NCI-H510A (cell line): Measurements from ENCODE around the gene KLRC2.
"Not testable (repeated sequence)": the region's sequence is repeated elsewhere in the genome, so short reads cannot be mapped to it uniquely, and the experiment has no call there.

Experiments
- DNase-seq: peaks from one replicate; lab custom pipeline; 2025; lab: John Stamatoyannopoulos, UW

Gene KLRC2

DNA sequence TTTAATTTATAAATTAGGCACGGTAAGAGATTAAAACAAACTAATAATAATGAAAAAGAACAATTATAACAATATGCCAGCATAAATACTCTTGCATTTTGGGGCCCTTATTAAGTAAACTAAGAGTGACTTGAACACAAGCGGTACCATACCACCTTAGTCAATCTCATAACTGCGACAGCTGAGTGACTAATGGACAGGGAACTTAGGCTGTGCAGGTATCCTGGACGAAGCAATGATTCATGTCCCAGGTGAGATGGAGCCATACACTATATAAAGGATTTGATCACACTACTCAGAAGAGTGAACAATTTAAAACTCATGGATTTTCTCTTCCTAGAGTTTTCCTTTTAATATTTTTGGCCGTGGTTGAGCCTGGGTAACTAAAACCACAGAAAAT, 30.5 kb downstream of the KLRC2 start:
- DNase-seq = no peak

DNA sequence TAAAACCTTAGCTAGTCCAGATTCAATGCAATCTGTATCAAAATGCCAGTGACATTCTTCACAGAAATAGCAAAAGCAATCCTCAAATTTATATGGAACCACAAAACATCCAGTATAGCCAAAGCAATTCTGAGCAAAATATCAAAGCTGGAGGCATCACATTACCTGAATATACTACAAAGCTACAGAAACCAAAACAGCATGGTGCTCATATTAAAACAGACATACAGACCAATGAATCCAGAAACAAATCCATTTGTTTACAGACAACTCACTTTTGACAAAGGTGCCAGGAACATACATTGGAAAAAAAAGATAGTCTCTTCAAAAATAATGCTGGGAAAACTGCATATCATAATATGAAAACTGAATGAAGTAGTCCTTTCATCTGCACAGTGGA, 31.0 kb downstream of the KLRC2 start:
- no peak for DNase-seq

DNA sequence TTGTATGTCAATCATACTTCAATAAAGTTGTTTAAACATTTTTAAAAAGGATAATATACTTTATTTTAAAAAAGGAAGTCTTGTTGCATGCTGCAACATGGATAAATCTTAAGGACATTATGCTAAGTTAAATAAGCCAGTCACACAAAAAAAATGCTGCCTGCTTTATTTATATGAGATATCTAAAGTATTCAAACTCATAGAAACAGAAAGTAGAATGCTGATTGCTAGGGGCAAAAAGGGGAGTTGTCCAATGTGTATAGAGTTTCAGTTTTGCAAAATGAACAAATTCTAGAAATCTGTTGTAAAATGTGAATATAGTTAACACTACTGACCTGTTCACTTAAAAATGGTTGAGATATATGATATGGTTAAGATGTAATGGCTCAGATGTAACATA, 35.0 kb downstream of the KLRC2 start:
- DNase-seq = no peak

DNA sequence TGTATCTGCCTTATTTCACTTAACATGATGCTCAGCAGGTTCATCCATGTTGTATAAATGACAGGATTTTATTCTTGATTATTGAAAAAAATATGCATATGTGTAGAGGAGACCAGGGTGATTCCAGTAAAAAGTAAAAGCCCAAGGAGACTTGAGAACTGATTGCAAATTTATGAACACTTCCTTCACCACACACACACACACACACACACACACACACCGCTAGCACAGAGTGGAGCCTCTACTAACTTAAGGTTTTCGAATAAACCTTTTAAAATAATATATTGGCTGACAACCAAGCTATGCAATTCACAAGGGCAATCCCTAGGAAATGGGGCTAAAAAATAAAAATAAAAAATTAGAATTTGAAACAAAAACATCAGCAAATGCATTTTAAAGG, 37.6 kb downstream of the KLRC2 start:
- no peak for DNase-seq

DNA sequence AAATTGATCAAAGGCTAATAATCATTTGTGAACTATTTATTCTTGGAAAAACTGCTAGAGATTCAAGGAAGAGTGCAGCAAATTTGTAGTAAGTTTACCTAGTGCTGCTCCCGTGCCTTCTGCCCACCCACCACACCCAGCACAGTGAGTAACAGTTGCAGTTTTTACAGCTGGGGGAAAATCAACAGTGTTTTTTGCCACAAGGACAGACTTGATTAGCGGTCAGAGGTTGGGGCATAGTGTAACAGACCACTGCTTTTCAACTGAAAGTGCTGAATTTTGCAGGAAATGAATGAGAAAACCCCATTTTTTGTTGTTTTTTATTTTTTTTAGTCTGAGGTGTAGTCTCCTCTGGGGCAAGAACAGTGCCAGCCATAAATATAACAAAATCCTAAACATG, 38.5 kb downstream of the KLRC2 start:
- no peak for DNase-seq

DNA sequence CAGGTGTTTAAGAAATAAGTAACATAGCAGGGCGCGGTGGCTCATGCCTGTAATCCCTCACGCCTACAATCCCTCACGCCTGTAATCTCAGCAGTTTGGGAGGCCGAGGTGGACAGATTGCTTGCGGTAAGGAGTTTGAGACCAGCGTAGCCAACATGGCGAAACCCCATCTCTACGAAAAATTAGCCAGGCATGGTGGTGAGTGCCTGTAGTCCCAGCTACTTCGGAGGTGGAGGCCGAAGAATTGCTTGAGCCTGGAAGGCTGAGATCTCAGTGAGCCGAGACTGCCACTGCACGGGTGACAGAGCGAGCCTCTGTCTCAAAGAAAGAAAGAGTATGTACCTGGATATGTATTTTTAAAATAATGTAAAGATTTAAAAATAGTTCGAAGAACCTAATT, 39.6 kb downstream of the KLRC2 start:
- DNase-seq = not testable (repeated sequence)

DNA sequence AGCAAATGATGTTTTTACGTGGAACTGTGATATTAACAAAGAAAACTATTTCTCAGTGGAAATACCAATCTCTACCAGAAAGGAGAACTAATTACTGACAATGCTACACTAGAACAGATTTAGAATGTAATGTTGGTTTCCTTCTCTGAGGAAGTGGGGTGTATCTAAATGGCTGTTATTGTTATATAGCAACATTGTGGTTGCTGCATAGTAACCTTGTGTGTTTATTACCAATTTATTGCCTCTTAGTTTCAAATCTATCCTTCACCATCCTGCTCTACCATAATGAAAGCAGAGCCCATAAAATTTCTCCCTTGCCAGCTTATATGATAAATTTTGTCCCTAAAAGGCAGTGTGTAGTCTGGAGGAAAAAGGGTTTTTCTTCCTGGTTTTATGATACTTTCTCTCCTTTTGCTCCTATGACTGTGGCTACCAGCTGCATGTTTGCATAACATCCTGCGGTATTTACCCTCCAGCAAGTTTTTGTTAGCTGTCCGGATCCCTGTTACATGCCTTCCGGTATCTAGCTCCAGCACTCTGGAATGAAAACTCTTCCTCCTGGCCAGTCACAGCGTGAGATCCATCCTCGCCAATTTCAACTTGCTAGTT, 40.3 kb downstream of the KLRC2 start:
- DNase-seq = peak; percentile 13

DNA sequence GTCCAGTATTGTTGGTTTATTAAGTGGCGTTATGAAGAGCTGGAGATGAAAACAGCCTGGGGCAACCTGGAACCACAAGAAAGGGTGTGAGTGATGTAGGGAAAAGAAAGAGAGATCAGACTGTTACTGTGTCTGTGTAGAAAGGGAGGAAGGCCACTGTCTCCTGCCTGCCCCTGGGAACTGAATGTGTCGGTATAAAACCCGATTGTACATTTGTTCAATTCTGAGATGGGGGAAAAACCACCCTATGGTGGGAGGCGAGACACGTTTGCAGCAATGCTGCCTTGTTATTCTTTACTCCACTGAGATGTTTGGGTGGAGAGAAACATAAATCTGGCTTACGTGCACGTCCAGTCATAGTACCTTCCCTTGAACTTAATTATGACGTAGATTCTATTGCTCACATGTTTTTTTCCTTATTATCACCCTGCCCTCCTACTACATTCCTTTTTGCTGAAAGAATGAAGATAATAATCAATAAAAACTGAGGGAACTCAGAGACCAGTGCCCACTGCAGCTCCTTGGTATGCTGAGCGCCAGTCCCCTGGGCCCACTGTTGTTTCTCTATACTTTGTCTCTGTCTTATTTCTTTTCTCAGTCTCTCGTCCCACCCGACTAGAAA, 41.2 kb downstream of the KLRC2 start:
- DNase-seq = not testable (repeated sequence)

DNA sequence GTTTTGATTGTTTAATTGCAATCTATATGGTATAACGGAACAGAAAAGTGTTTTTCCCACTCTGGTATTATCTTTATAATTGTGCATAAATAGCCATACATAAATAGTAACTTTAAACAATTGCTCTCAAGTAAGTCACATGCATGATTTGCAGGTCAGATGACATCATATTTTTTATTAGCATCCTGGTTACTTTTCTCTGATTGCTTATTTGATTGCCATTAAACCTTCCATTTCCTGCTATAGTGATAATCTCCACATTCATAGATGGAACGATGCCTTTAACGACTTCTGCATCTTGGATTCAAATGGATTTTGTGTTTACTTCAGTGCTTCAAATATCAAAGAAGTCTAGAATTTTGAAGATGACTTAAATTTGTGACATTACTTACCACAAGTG, 42.5 kb downstream of the KLRC2 start:
- DNase-seq = no peak

DNA sequence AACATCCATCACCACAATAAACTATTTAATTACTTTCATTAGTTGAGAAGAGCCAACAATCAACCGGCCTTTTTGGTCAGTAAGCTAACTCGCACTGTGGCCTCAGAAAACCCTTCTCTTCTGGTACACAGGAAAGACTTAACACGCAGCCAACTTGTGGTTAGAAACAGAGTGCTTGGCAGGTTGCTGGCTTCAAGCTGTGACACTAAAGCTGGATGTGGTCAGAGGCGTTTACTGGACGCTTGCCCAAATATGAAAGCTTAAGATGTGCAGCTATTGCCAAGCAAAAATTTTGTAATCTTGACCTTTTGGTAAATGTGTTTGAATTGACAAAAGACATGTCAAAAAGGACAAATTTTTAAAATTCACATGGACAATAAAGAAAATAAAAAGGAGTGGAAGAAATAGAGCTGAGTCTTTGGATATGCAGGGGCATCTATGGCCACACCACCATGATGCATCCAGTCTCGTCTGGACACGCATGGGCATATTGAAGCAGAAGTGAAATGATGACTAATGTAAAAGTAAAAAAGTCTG, 43.3 kb downstream of the KLRC2 start:
- no peak for DNase-seq

DNA sequence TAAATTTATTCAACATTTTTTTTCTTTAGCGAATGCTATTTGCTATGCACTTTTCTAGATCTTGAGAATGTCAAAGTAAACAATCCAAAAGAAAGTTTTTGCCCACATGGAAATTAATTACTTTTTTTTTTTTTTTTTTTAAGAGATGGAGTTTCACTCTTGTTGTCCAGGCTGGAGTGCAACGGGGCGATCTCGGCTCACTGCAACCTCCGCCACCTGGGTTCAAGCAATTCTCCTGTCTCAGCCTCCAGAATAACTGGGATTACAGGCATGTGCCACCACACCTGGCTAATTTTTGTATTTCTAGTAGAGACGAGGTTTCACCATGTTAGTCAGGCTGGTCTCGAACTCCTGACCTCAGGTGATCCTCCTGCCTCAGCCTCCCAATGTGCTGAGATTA, 44.8 kb downstream of the KLRC2 start:
- DNase-seq = not testable (repeated sequence)

DNA sequence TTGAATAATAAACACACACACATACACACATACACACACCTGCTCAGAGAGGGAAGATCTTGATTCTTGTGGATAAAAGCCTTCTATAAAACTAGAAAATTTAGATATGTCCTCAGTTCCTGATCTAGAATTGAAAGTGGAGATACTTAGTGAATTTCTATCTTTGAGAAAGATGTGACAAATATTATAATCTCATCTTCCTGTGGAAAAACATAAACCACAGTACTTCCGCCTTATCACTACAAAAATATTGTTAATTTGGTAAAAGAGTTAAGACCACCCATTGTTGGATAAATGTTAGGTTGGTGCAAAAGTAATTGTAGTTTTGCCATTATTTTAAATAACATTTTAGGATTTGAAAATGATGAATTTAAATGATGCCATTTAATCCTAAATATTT, 45.9 kb downstream of the KLRC2 start, which contains the start of gene KLRK1:
Gene KLRK1 (minus strand): TSS at position 138 of the 400 bp plus-strand sequence. CDS start 1,231 bp downstream, outside the sequence.
- DNase-seq = no peak

DNA sequence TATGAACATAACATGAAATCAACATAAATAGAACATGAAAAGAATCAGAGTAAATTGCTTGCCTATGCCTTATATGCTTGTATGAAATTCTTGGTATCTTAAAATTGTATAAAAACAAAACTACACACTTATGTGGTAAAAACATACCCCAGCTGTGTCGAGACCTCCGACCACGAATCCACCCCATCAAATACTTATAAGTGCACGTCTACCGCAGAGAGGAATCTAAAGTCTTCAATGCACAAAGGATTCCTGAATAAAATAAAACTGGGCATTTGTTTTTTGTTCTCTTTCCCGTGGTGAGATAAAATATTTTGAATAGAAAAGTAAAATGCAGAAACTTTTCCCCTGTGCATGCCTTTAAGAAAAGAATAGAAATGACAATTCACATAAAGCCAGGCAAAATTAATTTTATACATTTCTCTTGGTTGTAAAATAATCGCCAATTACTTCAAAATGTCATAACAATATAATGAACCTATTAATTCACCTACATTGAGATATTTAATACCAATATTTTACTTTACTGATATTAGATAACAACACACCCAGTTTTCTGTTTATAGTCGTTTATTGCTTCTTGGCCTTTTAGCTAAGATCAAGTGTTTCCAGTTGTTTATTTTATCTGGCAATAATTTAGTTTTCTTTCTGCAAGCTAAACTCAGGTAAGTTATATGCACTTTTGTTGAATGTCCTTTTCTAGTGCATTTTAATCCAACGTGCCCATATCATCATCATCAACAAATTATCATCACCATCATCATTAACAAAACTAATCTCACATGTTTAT, 47.0 kb downstream of the KLRC2 start:
- DNase-seq = no peak

DNA sequence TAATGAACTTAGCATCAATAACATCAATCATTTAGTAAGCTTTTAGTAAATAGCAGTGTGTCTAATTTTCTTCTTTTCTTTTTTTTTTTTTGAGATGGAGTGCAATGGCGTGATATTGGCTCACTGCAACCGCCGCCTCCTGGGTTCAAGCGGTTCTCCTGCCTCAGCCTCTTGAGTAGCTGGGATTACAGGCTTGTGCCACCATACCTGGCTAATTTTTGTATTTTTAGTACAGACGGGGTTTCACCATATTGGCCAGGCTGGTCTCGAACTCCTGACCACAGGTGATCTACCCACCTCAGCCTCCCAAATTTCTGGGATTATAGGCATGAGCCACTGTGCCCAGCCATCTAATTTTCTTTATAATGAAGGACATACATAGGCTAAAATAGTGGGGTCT, 48.3 kb downstream of the KLRC2 start:
- DNase-seq = not testable (repeated sequence)

DNA sequence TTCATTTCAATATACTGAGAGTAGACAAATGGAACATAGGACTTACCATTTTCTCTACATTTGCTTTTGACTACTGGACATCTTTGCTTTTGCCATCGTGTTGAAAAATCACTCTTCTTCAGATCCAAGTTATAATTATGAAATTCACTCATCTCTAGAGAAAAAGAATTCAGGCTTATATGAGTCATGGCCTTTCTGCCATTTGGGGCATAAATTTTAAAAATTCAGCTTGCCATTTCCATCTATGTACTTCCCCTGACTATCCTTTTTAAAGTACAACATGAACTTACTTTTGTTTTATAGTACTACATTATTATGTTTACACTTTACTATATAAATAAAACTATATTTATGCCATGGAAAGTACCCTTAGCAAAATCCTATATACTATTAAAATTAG, 49.0 kb downstream of the KLRC2 start:
- DNase-seq = no peak

DNA sequence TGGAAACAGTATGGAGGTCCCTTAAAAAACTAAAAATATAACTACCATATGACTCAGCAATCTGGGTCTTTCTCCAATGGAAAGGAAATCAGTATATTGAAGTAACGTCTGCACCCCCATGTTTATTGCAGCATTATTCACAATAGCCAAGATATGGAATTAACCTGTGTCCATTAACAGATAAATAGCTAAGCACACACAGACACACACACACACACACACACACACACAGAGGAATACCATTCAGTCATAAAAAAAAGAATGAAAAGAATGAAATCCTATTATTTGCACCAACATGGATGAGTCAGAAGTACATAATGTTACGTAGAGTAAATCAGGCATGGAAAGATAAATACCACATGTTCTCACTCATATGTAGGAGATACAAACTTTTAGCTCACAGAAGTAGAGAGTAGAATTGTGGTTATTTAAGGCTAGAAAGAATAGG, 50.6 kb downstream of the KLRC2 start:
- no peak for DNase-seq

DNA sequence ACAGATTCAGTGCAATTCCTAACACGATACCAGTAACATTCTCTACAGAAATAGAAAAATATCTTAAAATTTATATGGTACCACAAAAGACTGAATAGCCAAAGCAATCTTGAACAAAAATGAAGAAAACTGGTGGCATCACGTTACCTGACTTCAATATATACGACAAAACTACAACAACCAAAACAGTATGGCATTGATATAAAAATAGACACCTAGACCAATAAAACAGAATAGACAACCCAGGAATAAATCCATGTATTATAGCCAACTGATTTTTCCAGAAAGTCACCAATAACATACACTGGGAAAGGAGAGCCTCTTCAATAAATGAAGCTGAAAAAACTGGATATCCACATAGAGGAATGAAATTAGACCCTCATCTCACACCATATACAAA, 51.6 kb downstream of the KLRC2 start:
- no peak for DNase-seq

DNA sequence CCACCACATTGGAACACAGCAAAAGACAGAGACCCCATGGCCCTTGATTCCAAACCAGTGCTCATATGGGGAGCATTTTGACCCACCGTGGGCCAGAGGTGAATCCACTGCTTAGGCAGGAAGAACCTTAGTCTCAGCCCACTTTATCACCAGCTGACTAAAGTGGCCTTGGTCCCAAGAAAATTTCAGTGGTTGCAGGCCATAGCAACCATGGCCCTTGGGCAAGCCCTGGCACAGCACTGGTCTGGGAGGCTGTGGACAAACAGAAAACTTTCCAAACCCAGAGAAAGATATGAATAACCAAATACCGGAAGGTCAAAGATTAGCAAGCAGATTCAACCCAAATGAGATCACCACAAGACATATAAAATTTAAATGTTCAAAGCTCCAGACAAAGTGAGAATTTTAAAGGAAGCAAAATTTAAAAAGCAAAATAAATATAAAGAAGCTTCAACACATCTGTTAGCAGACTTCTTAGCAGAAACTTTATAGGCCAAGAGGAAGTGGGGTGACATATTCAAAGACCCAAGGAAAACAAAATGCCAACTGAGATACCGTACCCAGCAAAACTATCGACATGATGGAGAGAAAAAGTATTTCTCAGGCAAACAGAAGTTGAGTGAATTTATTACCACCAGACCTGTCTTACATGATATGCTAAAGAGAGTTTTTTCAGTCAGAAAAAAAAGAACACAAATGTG, 53.7 kb downstream of the KLRC2 start:
- DNase-seq = no peak
